ENCODE results near the gene WDR18.

GRCh38 chr19:977058-977464 is 7.1 kb upstream of the WDR18 start:
- no peak for TF ChIP-seq POLR2AphosphoS5 (IDR thresholded peaks at IDR 0.05; ENCODE audit: borderline replicate concordance, low read depth, low read length)
- no peak for TF ChIP-seq EZH2 (IDR thresholded peaks at IDR 0.05)
- TF ChIP-seq FOXP2 (optimal IDR thresholded peaks at IDR 0.05; ENCODE audit: control extremely low read depth, extremely low read length, insufficient read depth): no peak

Measured in SK-N-MC (cell line).